D721Med (cell line): ENCODE measurements around the gene TMIGD1.

ENCODE experiments used
- DNase-seq: peaks from one replicate; pipeline ENCODE4 v3.0.0; 2011; ENCODE audit warnings: low spot score; ENCODE audit not compliant: insufficient read length
- FAIRE-seq: peaks from 2 replicates; lab custom pipeline; 2011; peaks lifted over from hg19 to GRCh38; lab: Jason Lieb, UNC
- CTCF ChIP-seq: IDR thresholded peaks from 2 replicates; pipeline ENCODE4 v1.5.1; 2012; ENCODE audit warnings: mild to moderate bottlenecking, control low read depth; ENCODE audit not compliant: insufficient read depth; ENCODE audit errors: missing control alignments

Gene TMIGD1, protein sequence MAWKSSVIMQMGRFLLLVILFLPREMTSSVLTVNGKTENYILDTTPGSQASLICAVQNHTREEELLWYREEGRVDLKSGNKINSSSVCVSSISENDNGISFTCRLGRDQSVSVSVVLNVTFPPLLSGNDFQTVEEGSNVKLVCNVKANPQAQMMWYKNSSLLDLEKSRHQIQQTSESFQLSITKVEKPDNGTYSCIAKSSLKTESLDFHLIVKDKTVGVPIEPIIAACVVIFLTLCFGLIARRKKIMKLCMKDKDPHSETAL

GRCh38 chr17:30333503-30334360, at the start of gene TMIGD1:
TMIGD1 (minus strand) TSS chr17:30334057; CDS start chr17:30332133, 1,924 bp downstream.
- TF ChIP-seq CTCF: no peak
- FAIRE-seq (no peak), DNase-seq (no peak)

- DNase-seq (no peak), FAIRE-seq (no peak)
- TF ChIP-seq CTCF: no peak
These were observed 48.5 kb upstream of the TMIGD1 start for GRCh38 chr17:30382345-30382744.

- FAIRE-seq (no peak), DNase-seq (no peak)
- TF ChIP-seq CTCF: no peak
These were observed 47.4 kb upstream of the TMIGD1 start for GRCh38 chr17:30381340-30381659.

DNA sequence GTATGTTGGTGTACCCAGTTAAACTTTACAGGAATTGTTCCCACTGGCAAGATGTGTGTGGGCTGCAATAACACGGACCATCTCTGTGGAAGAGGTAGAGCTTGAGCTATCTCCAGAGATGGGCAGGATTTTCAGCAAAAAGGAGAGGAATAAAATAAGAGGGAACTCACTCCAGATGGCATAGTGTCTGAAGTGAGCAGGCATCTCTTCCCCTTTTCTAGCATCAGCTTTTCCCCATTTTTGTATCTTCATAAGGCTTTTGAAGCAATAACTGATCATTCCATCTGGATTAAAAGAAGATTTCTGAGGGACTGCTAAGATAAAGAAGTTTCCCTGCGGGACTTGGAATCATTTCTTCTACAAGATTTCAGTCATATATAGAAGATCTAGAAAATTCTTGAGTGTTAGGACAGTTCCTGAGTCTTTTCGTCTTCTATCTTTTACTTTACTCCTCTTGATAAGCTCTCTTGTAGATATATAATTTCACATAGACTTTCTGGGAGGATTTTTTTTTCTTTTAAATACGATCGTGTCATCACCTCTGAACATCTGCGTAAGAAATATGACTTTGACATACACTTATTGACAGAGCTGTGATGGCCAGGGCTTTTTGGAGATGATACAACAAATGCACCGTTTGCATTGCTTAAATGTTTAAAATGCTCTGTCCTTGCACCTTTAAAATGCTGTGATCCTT, 46.9 kb upstream of the TMIGD1 start:
- FAIRE-seq (no peak), DNase-seq (no peak)
- TF ChIP-seq CTCF: no peak

DNA sequence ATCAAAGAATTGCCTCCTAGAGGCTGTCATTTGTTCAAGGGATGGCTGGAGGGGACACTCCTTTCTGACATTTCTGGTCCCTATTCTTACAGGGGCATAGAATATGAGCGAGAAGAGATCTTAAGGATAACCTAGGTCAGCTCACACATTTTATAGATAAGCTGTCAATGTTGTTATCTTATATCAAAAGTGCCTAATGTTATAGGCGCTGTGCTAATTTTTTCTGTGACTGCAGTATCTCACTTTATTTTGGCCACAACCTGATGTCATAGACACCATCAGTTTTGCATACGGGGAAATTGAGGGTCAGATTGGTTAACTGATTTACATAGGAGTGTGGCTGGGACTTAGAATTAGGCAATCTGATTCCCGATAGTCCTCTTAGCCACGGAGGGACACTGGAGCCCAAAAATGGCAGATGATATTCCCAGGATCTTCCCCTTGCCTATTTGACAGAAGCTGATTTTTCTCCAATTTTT, 46.1 kb upstream of the TMIGD1 start:
- FAIRE-seq: no peak
- TF ChIP-seq CTCF: no peak
- no peak for DNase-seq

GRCh38 chr17:30379303-30379902, 45.5 kb upstream of the TMIGD1 start:
- no peak for FAIRE-seq
- DNase-seq: no peak
- TF ChIP-seq CTCF: no peak
